CD4-positive, alpha-beta T cell treated with Interleukin-2 at 100 ng/mL for 4 hours (primary cell): ENCODE results near the gene CDC42SE2.
"Not testable (repeated sequence)": the region's sequence is repeated elsewhere in the genome, so short reads cannot be mapped to it uniquely, and the experiment has no call there.

Experiments
- DNase-seq: peaks from one replicate; pipeline ENCODE4 v3.0.0-alpha.2; 2020; ENCODE audit warnings: low spot score

Gene CDC42SE2

GRCh38 chr5:131366428-131366827 is 102.6 kb downstream of the CDC42SE2 start:
- DNase-seq: no peak

- no peak for DNase-seq
Observed at GRCh38 chr5:131367219-131367860, 103.5 kb downstream of the CDC42SE2 start.

- DNase-seq: no peak
Observed at GRCh38 chr5:131368866-131369265, 105.0 kb downstream of the CDC42SE2 start.

- no peak for DNase-seq
Observed at GRCh38 chr5:131369558-131369957, 105.7 kb downstream of the CDC42SE2 start.

- no peak for DNase-seq
Observed at GRCh38 chr5:131371835-131372234, 108.0 kb downstream of the CDC42SE2 start.

GRCh38 chr5:131373265-131373664 is 109.4 kb downstream of the CDC42SE2 start:
- DNase-seq: peak; percentile 33

GRCh38 chr5:131375351-131375750 is 111.5 kb downstream of the CDC42SE2 start:
- peak; percentile 35 for DNase-seq

GRCh38 chr5:131377346-131377745 is 113.5 kb downstream of the CDC42SE2 start:
- no peak for DNase-seq

- no peak for DNase-seq
Observed at GRCh38 chr5:131377785-131378325, 114.0 kb downstream of the CDC42SE2 start.

GRCh38 chr5:131378721-131379541 is 115.1 kb downstream of the CDC42SE2 start:
- peak; percentile 31 for DNase-seq

- DNase-seq: peak; percentile 88
Observed at GRCh38 chr5:131379723-131380122, 115.9 kb downstream of the CDC42SE2 start.

GRCh38 chr5:131380238-131380637 is 116.4 kb downstream of the CDC42SE2 start:
- not testable (repeated sequence) for DNase-seq

GRCh38 chr5:131381021-131381420 is 117.2 kb downstream of the CDC42SE2 start:
- DNase-seq: no peak

- no peak for DNase-seq
Observed at GRCh38 chr5:131381777-131382176, 117.9 kb downstream of the CDC42SE2 start.

GRCh38 chr5:131382407-131383395 is 118.8 kb downstream of the CDC42SE2 start:
- peak; percentile 84 for DNase-seq

GRCh38 chr5:131384173-131384572 is 120.3 kb downstream of the CDC42SE2 start:
- DNase-seq: no peak

GRCh38 chr5:131384616-131385214 is 120.9 kb downstream of the CDC42SE2 start:
- DNase-seq: peak; percentile 51

- DNase-seq: no peak
Observed at GRCh38 chr5:131386124-131386523, 122.3 kb downstream of the CDC42SE2 start.

GRCh38 chr5:131386779-131387178 is 122.9 kb downstream of the CDC42SE2 start:
- DNase-seq: no peak

- DNase-seq: no peak
Observed at GRCh38 chr5:131387255-131387654, 123.4 kb downstream of the CDC42SE2 start.

GRCh38 chr5:131389096-131389868 is 125.4 kb downstream of the CDC42SE2 start:
- no peak for DNase-seq
